IPS-11a (cell line): Measurements from ENCODE around the gene EPS8.

ENCODE experiments used
- H3K4me3 ChIP-seq: one replicate; pipeline ENCODE4 v1.5.1; 2013; ENCODE audit warnings: low read depth, low read length, control low read depth

EPS8 gene

DNA sequence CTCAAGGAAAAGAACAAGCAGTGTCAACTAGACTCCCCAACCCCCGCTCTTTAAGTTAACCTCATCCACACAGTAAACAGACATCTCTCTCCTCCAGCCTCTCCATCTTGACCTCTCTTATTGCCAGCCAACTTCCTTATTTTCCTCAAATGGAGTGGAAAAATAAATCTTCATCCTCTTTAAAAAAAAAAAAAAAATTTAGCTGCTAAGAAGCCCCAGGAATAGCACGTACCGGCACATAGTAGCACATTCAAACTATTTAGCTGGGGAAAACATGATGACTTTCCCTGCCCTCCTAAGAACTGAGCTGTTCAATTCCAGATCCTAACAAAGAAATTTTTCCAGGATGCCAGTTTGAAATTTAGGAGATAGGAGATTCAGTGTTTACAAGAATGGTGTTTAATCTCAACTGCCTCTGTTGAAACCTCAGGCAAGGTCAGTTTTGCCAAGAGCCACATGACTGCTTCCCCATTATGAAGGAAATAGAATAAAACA lies 90.8 kb downstream of the EPS8 start:
- no peak overlapping the region for H3K4me3 ChIP-seq

DNA sequence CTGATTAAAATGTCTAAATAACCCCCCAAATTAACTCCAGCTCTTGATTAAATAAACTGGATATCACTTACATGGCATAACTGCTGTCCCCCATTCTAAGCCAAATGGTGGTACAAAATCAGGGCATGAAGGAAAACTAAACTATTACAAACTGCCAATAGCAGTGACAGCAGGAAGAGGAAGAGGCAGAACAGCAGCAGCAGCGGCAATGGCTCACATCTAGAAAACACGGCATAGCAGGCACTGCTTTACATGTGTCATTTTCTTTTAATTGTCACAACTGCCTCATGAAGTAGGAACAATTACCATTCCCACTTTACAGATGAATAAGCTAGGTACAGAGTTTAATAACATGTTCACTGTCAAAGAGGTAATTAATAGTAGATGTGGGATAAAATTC lies 92.0 kb downstream of the EPS8 start:
- no peak overlapping the region for H3K4me3 ChIP-seq

DNA sequence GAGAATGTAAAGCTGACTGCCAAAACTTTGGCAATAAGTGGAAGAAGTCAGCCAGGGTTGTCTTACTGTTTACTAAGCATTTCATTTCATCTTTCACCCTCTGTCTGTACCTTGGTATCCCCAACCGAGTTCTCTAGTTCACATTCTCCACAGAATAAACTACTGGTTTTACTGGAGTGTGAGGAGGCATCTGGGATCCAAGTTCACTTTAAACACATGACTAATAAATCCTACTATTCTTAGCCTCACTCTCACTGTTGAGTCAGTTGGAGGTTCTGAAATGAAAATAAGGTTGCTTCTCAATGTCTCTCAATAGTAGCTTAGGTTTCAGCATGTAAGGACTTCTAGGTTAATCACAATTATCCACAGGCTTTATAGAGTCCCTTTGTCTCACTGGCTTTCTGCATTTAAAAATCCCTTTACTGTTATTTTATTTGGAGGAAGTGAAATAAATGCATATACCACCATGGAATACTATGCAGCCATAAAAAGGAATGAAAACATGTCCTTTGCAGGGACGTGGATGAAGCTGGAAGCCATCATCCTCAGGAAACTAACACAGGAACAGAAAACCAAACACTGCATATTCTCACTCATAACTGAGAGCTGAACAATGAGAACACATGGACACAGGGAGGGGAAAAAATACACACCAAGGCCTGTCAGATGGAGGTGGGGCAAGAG lies 95.8 kb downstream of the EPS8 start:
- no peak overlapping the region for H3K4me3 ChIP-seq

DNA sequence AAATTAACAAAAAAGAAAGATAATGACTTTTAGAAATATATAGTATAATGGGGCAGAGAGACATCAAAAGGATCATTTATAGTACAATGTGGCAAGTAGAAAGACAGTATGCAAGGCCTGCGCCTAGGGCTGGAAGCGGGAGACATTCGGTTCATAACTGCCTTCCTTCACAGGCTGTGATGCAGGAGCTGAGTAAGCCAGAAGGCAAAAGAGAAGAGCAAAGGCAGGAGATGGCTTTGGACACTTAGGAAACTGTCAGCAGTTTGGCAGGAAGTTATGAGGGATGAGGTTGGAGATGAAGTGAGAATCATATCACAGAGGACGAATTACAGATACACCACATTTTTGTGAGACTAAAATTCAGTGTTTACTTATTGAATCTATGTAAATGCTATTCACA lies 97.8 kb downstream of the EPS8 start:
- no peak overlapping the region for H3K4me3 ChIP-seq

DNA sequence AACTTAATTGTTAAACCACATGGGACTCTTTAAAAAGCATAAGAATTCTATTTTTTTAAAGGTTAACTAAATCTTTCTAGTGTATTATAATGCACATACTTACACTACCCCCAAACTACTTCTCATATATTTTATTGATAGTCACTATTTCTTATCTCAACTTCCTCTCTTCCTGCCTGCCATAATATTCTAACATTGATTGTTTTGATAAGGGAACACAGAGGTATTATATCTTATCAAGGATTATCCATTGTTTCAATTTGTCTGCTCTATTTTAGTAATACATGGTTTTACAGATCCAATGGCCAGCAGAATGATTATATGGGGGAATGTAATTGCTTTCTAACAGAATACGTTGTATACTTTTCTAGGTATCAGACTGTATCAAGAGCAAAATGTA lies 98.9 kb downstream of the EPS8 start:
- H3K4me3 ChIP-seq, result no peak overlapping the region

DNA sequence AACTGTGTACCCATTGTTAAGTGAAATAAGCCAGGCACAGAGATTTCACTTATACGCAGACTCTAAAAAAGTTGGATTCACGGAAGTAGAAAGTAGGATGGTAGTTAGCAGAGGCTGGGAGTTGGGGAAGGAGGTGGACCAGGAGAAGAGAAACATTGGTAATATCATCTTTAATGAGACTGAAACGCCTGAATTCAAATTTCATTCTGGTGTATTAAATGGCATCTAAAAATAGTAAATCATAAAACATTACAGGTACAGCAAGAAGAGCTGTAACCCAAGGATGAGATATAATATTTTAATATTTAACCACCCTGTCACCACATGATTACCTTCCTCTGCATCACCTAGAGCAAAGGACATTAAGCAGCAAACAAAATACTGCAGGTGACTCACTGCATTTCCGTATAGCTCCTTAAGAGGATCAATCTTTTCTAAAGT lies 99.4 kb downstream of the EPS8 start:
- H3K4me3 ChIP-seq, result no peak overlapping the region

DNA sequence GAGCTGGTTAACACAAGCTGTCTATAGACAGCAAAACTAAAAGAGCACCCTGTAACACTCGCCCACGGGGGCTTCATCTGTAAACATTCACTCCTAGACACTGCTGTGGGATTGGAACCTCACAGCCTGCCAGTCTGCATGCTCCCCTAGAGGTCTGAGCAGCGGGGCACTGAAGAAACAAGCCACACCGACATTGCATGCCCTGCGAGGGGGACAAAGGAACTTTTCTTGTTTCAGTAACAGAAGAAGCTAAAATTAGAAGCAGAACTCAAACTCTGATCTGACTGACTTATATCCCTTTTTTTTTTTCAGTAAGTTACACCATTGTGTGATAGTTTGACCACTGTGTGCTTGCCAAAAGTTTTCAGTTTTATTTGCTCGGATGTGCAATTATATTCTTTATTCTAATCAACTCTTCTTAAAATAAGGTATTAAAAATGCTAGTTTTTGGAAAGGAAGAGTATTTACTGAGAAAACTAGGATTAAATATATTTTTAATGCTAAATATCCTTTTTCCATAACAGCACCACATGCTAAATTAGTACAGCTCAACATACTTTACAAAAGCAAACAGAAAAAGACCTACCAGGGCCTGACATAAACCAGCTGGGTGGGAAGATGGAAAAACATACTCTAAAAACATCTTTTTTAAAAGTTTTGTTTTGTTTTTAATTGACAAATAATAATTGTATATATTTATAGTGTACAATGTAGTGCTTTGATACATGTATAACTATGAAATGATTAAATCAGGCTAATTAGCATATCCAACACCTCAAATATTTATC lies 100.2 kb downstream of the EPS8 start:
- H3K4me3 ChIP-seq, result no peak overlapping the region

DNA sequence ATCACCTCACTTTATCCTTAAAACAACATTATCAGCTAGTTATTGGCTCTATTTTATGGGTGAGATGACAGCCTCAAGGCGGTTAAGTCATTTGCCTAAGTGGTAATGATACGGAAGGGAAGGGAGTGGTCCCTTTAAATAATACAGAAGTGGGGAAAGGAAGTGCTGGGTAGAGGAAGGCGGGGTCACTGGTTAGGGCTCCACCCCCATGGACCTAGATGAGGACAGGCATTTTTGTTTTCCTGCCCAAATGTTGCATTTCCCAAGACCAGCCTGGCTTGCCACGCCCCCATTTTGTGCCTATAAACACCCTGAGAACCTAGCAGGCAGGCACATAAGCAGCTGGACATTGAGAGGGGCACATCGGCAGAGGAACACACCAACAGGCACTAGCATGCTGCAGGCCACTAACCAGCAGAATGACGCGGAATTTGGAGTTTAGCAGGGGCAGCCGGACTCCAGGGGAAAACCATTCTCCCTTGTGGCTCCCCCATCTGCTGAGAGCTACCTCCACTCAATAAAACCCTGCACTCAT lies 100.9 kb downstream of the EPS8 start:
- H3K4me3 ChIP-seq, result no peak overlapping the region

DNA sequence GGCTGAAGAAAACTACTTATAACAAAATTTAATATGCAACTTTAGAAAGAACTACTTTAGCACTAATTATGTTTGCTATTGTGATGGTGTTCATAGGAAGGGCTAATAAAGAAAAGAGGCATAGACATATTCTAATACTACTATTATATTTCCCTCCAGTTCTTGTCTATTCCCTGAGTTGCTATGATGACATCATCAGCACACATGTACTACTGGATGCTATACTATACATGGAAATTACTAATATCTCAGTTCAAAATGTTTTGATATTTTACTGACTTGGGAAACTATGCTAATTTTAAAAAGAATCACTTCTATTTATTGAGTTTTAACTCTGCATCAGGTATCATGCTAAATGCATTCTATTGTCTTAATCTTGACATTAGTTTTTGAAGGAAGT lies 101.6 kb downstream of the EPS8 start:
- H3K4me3 ChIP-seq, result no peak overlapping the region

DNA sequence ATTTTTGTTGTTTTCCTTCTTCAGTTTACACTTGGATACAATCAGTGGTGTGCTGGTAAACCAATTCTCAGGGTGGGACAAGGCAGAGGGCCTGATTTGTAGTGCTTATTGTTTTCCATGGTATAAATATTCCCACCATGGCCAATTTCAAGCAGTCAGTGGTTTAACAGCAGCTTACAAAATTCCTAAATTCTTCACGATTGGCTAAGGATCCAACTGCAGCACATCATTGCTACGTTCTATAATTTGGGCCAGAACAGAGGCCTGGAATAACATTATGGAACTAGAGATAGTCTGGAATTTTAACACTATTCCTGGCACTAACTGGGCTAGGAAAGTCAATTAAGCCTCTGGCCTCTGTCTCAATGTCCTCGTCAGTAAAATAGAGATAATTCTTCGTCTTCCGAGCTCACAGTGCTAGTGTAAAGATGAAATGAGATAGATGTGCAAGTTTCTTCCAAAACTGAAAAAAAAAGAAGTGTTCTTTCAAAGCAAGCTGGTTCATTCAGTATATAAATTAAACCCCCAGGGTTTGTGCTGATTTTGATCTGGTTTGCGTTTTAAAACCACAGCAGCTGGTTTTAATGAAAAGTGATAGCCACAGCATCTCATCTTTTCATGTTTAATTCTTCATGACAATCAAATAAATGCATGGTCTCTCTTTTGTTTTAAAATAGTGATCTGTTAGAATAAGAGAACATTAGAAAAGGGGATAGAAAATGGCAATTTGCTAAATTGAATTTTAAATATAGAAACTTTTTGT lies 104.1 kb downstream of the EPS8 start:
- H3K4me3 ChIP-seq, result no peak overlapping the region

DNA sequence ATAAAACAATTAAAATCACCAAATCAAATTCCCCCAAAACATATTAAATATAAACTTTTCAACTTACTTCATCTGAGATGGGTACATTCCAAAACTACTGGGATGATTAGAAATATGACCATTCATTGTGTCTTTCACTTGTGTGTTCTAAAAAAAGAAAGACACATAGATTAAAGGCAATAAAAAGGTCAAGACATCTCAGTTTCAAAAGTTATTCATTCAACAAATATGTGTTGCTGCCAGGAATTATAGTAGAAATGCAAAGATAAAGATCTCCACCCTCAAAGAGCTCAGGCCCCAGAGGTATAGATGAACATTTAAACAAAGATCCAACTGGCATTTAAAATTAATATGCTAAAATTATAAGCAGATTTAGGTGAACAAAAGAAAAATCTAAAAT lies 106.4 kb downstream of the EPS8 start:
- no peak overlapping the region for H3K4me3 ChIP-seq

DNA sequence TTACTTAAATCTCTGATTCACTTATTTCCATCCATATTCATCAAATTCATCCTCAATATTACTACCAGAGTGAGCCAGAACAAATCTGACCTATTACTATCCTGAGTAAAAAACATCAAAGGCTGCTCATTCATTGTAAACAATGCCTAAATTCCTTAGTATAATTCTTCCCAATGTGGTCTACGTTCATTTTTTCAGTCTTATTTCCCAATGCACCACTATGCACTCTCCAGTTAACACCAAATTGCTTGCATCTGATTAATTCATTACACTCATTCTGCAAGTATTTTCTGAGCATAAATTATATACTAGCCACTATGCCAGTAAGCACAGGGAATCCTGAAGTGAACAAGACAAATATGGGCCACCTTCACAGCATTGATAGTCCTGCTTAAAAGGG lies 110.0 kb downstream of the EPS8 start:
- no peak overlapping the region for H3K4me3 ChIP-seq

DNA sequence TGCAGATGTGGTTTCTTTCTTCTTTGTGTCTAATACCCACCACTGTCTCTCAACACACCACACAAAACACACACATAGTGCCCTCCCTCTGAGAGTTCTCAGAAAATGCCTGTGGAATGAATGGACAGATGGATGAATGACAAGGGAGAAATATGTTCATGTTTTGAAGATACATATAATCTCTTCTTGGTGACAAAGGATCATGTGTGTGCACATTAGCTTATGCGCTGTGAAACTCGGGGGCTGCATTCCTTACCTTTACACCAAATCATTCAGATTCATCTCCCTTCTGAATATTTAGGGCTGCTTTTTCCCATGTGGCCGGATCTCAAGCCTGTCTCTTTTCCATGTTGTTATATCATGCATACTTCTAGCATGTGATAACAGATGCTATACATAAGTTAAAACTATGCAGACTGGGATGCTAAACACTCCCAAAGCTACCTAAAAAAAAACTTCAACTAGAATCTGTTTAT lies 111.4 kb downstream of the EPS8 start:
- H3K4me3 ChIP-seq, result no peak overlapping the region

DNA sequence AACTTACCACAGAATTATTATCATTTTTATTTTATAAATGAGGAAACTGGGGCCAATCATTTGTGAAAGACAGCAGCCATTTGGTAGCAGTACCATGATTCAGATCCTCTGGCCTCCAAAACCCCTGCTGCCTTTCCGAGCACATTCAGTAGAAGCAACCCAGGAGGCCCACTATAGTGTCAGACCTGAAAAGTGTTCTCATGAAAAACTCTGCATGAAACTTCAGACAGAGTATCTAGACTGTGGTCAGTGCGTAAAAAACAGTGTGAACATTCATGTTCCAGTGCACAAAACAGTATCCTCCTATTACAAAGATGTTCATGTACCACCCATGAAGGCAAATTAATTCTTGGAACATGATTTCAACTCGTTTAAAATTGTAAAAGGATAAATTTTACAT lies 112.0 kb downstream of the EPS8 start:
- H3K4me3 ChIP-seq, result no peak overlapping the region

DNA sequence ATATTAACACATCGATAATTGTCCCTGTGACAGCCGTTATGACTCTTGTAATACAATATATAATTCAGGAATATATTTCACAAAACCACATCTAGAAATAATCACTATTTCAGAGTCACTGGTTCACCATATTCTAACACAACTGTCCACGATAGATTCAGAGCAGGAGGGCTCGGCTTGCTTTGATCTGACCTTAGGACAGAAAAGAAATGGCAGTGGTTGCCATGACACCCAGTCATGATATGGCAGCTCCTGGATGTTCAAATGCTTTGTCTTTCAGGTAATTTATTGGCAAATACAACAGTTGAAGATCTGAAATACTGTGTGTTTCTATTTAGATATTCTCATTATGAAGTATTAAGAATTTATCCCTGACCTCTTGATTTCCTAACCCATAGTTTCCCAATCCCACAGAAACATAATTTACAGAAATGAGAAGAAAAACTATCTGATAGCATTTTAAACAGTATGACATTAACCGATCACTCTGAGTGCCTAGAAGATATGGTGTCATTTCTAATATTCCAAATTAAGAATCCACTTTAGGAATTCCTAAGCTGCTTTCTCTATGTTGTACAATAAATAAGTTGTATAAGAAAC lies 116.4 kb downstream of the EPS8 start:
- no peak overlapping the region for H3K4me3 ChIP-seq

DNA sequence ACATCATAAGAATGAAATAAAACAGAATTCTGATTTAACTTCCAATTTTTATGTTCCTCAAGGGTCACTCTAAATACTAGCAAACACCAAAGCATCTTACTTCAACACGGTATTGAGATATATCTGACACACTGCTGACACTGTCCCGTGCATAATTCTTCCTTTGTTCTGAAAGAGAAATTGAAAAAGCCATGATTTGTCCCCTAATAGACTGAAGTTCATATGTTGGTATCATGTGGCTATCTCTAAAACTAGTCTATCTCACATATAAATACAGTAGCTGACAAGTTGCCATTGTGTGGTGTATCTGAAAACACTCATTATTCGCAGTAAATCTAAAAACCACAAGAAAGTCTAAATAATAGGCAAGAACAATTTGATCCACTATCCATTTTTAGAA lies 118.4 kb downstream of the EPS8 start:
- H3K4me3 ChIP-seq, result no peak overlapping the region

DNA sequence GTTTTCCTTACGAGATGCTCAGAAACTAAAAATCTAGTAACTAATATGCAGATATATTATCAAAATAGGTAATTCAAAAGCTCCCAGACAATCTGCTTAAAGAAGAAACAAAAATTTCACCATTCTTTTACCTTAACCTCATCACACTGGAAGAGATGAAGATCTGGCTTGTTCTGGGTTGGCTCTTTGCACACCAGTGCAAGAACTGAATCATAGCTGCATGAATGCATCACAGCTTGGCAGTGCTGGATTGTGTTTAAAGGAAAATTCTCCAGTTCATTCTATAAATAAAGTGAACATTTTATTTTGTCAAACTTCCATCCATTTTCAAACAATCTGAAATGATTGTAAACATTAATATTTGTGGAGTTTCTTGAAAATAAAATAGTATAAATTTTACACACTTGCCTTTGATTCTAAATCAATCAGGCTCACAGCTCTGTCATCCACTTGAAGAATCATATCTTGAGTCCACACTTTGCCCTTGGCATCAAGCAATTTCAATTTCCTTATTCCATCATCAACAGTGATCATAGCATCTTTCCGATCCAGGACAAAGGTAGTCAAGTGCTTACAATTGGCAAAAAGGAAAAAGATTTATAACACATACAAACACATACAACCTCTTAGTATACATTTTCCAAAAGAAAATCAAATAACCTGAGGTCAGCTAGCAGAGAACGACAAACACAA lies 119.8 kb downstream of the EPS8 start:
- no peak overlapping the region for H3K4me3 ChIP-seq

DNA sequence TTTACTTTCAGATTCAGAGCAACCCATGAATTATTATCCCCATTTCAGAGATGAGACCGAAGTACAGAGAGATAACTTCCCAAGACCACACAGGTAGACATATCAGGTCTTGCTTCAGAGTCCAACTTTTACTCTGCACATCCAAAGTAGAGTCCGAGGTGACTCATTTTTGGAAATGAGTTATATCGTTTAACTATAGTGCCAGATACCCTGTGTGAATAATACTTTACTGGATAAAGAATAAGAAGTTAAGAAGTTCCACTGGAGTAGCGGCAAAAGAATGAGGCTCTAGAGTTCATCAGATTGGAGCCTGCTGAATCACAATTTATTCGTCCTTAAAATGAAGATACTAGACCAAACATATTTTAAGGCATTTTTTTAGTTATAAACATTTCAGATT lies 124.7 kb downstream of the EPS8 start:
- no peak overlapping the region for H3K4me3 ChIP-seq

DNA sequence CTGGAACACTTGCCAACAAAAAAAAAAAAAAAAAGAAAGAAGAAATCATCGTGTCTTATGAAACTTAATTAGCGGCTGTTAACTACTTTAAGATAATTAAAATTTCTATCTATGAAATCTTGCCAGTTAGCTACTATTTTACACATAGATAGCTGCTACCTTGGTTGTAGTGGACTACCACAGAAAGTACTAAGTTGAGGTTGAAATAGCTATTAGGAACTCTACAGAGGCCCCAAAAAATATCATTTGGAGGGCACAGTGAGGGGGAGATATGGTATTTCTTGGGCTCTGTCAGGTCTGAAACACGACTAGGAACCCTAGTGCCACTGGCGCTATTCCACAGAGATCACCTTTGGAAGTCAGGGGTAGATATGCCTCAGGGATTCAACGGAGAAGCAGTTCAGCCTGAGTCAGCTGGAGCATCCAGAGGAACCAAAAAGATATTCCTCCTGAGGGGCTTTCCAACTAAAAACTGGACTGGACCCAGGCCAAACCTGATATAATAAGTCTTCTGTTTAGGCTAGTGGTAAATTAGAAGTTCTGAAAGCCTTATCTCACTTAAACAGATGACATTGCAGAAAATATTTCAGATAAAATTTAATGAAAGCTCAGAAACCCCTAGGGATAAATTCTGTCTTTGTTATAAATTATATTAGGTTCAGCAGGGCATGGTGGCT lies 126.1 kb downstream of the EPS8 start:
- no peak overlapping the region for H3K4me3 ChIP-seq
